Panc1 (cell line): ENCODE measurements around the gene IRF2. TPM values are rescaled to one million over a fixed set of nuclear protein-coding genes. Genes with fewer than 3 reads are reported as not detected.

Experiments used
- ATAC-seq: fragments of 200-7000 bp; cut with Tn5 transposase; 2 replicates; pipeline ENCODE4 v1.9.1; 2020; ENCODE audit warnings: mild to moderate bottlenecking, moderate library complexity
- BruUV-seq: library from RNA; stranded (reverse); fragments of 400-500 nt; replicated peaks from 2 replicates; lab custom pipeline; 2021; lab: Mats Ljungman, UMichigan
- CTCF ChIA-PET: fragments of 300-600 bp; sonication (Branson Sonifier 250); formaldehyde crosslinking; loops from one replicate; lab custom pipeline; 2022; ENCODE audit warnings: antibody characterized with exemption; lab: Charles Lee
- POLR2A ChIA-PET: fragments of 300-600 bp; sonication (Branson Sonifier 250); formaldehyde crosslinking; loops from one replicate; lab custom pipeline; 2022; ENCODE audit warnings: antibody characterized with exemption; lab: Charles Lee
- DNase-seq: peaks from one replicate; pipeline ENCODE4 v3.0.0-alpha.2; 2010; ENCODE audit warnings: low read depth, low spot score
- H3K27ac ChIP-seq: 2 replicates; pipeline ENCODE4 v1.5.1; 2011; ENCODE audit warnings: mild to moderate bottlenecking, low read length, inconsistent platforms
- H3K27me3 ChIP-seq: fragments of 200-500 bp; sonication (Bioruptor generic); 2 replicates; pipeline ENCODE4 v1.6.0; 2014; ENCODE audit warnings: low read length, inconsistent platforms; ENCODE audit not compliant: control insufficient read depth, insufficient read depth
- H3K36me3 ChIP-seq: fragments of 200-500 bp; sonication (Bioruptor generic); 2 replicates; pipeline ENCODE4 v1.5.1; 2014; ENCODE audit warnings: inconsistent platforms, mild to moderate bottlenecking, low read length, moderate library complexity; ENCODE audit not compliant: control insufficient read depth, insufficient read depth
- H3K4me1 ChIP-seq: 2 replicates; pipeline ENCODE4 v1.5.1; 2011; ENCODE audit warnings: inconsistent platforms, mild to moderate bottlenecking, low read length, moderate library complexity; ENCODE audit not compliant: control insufficient read depth, insufficient read depth
- H3K4me3 ChIP-seq, 2 experiments: 2 replicates each; pipeline ENCODE4 v1.5.1; 2011 to 2012; ENCODE audit warnings: low read depth in 2 of 2, low read length in 2 of 2, mild to moderate bottlenecking in 2 of 2, inconsistent platforms in 1 of 2, moderate library complexity in 1 of 2
- H3K9me3 ChIP-seq: fragments of 200-500 bp; sonication (Bioruptor generic); 2 replicates; pipeline ENCODE4 v1.5.1; 2014; ENCODE audit warnings: low read depth, mild to moderate bottlenecking, inconsistent platforms, low read length, moderate library complexity; ENCODE audit not compliant: control insufficient read depth, insufficient read depth
- POLR2AphosphoS5 ChIP-seq: IDR thresholded peaks from 2 replicates; pipeline ENCODE4 v1.6.1; 2012; ENCODE audit warnings: mild to moderate bottlenecking, low read depth, low read length, moderate library complexity
- SIN3A ChIP-seq: IDR thresholded peaks from 2 replicates; pipeline ENCODE4 v1.6.1; 2012; ENCODE audit warnings: low read depth, mild to moderate bottlenecking, low read length, moderate library complexity, borderline replicate concordance; ENCODE audit not compliant: insufficient read depth
- TCF7L2 ChIP-seq: IDR thresholded peaks from 2 replicates; pipeline ENCODE4 v1.6.1; 2011; ENCODE audit warnings: mild to moderate bottlenecking, low read depth, low read length, inconsistent platforms
- in situ Hi-C: cut with HindIII; loops from 2 replicates; pipeline ENCODE4 v1.10.0; 2016; ENCODE audit warnings: low sequenced_read_pairs, low pct_unique_long_range_greater_than_20kb
- intact Hi-C: fragments of 100-400 bp; cut with micrococcal nuclease; formaldehyde crosslinking; loops from one replicate; pipeline ENCODE4 v1.10.0; 2022; ENCODE audit not compliant: unreplicated experiment
- total RNA-seq: library from RNA; stranded (reverse); gene quantifications from one replicate; pipeline ENCODE4 v1.2.1, GENCODE V29; 2021; ENCODE audit not compliant: unreplicated experiment
- TF ChIP-seq, protein P1 (sequence below), 2 experiments: IDR thresholded peaks; 2 replicates each; pipeline ENCODE4 v1.6.1; 2011 to 2012; ENCODE audit warnings: low read depth in 2 of 2, control low read depth in 1 of 2, low read length in 1 of 2, mild to moderate bottlenecking in 1 of 2, moderate library complexity in 1 of 2; ENCODE audit not compliant: insufficient read depth in 1 of 2
- TF ChIP-seq, protein P2 (sequence below): fragments of 450-650 bp; IDR thresholded peaks from 2 replicates; pipeline ENCODE4 v1.5.1; 2017; ENCODE audit warnings: mild to moderate bottlenecking

IRF2 gene
- total RNA-seq, 1 experiment from 2014 or later = 16.2 TPM

GRCh38 chr4:184397516-184398163 is 76.7 kb downstream of the IRF2 start:
- ChIA-PET CTCF (no interaction called here), POLR2A (no interaction called here)
- no TSS peak for BruUV-seq

DNA sequence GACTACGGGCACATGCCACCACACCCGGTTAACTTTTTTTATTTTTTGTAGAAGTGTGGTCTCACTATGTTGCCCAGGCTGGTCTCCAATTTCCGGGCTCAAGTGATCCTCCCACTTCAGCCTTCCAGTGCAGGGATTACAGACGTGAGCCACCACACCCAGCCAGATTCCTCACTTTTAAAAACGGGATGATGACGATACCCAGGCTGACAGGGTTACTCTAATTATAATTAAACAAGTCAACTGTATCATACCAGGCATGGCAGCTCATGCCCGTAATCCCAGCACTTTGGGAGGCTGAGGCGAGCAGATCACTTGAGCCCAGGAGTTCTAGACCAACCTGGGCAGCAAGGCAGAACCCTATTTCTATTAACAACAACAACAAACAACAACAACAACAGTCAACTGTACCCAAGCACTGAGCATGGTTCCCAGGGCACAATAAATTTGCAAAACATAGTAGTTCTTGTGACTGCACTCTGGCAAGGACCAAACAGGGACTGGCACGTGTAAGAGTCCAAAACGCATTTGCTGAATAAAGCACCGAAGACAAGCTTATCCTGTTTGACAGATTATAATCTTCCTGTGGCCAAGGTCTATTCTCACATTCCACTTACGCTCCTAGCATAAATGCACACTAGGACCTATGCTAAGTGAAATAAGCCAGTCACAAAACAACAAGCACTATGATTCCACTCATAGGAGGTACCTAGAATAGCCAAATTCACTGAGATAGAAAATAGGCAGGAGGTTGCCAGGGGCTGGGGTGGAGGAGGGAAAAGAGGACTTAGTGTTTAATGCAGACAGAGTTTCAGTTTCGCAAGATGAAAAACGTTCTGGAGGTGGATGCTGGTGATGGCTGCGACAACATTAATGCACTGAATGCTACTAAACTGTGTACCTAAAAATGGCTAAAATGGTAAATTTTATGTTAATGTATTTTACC is 77.5 kb downstream of the IRF2 start:
- ATAC-seq = no peak
- BruUV-seq = no TSS peak

More at GRCh38 chr4:184397516-184398163, 76.7 kb downstream of the IRF2 start:
- Histone ChIP-seq H3K4me3 (no peak overlapping the region), H3K27me3 (no peaks in the 10 kb centered on the region), H3K27ac (no peak overlapping the region), H3K36me3 (no peaks in the 10 kb centered on the region; the same call in 1 of the 2 replicates), H3K9me3 (no peaks in the 10 kb centered on the region), H3K4me1 (no peaks in the 10 kb centered on the region)
- no peak for ATAC-seq
- DNase-seq = no peak
- intact Hi-C loops (no loop called here), in situ Hi-C loops (no loop called here)
- TF ChIP-seq, protein P1, sequence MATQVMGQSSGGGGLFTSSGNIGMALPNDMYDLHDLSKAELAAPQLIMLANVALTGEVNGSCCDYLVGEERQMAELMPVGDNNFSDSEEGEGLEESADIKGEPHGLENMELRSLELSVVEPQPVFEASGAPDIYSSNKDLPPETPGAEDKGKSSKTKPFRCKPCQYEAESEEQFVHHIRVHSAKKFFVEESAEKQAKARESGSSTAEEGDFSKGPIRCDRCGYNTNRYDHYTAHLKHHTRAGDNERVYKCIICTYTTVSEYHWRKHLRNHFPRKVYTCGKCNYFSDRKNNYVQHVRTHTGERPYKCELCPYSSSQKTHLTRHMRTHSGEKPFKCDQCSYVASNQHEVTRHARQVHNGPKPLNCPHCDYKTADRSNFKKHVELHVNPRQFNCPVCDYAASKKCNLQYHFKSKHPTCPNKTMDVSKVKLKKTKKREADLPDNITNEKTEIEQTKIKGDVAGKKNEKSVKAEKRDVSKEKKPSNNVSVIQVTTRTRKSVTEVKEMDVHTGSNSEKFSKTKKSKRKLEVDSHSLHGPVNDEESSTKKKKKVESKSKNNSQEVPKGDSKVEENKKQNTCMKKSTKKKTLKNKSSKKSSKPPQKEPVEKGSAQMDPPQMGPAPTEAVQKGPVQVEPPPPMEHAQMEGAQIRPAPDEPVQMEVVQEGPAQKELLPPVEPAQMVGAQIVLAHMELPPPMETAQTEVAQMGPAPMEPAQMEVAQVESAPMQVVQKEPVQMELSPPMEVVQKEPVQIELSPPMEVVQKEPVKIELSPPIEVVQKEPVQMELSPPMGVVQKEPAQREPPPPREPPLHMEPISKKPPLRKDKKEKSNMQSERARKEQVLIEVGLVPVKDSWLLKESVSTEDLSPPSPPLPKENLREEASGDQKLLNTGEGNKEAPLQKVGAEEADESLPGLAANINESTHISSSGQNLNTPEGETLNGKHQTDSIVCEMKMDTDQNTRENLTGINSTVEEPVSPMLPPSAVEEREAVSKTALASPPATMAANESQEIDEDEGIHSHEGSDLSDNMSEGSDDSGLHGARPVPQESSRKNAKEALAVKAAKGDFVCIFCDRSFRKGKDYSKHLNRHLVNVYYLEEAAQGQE (IDR thresholded peaks at IDR 0.05; ENCODE audit: insufficient read depth in 1 of 2, low read depth in 2 of 2, low read length in 1 of 2) = no peak
- no peak for TF ChIP-seq POLR2AphosphoS5
- TF ChIP-seq SIN3A = no peak
- TF ChIP-seq, protein P2, sequence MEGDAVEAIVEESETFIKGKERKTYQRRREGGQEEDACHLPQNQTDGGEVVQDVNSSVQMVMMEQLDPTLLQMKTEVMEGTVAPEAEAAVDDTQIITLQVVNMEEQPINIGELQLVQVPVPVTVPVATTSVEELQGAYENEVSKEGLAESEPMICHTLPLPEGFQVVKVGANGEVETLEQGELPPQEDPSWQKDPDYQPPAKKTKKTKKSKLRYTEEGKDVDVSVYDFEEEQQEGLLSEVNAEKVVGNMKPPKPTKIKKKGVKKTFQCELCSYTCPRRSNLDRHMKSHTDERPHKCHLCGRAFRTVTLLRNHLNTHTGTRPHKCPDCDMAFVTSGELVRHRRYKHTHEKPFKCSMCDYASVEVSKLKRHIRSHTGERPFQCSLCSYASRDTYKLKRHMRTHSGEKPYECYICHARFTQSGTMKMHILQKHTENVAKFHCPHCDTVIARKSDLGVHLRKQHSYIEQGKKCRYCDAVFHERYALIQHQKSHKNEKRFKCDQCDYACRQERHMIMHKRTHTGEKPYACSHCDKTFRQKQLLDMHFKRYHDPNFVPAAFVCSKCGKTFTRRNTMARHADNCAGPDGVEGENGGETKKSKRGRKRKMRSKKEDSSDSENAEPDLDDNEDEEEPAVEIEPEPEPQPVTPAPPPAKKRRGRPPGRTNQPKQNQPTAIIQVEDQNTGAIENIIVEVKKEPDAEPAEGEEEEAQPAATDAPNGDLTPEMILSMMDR = no peak
- no peak for TF ChIP-seq TCF7L2

More for the DNA sequence above, 77.5 kb downstream of the IRF2 start:
- no peaks in the 10 kb centered on the region for H3K27me3 ChIP-seq
- ChIA-PET POLR2A (no interaction called here), CTCF (no interaction called here)
- DNase-seq = no peak
- no peak for TF ChIP-seq SIN3A
- no peak for TF ChIP-seq TCF7L2
- TF ChIP-seq POLR2AphosphoS5 = no peak
- TF ChIP-seq, protein P1 (IDR thresholded peaks at IDR 0.05; ENCODE audit: insufficient read depth in 1 of 2, low read depth in 2 of 2, low read length in 1 of 2) = no peak
- TF ChIP-seq, protein P2 = no peak
- H3K4me3 ChIP-seq = no peak overlapping the region
- in situ Hi-C loops = no loop called here
- no peak overlapping the region for H3K27ac ChIP-seq
- H3K9me3 ChIP-seq = no peaks in the 10 kb centered on the region
- intact Hi-C loops = no loop called here
- H3K4me1 ChIP-seq = no peaks in the 10 kb centered on the region
- H3K36me3 ChIP-seq = no peaks in the 10 kb centered on the region; the same call in 1 of the 2 replicates
